Activated CD8-positive, alpha-beta memory T cell treated with anti-CD3 and anti-CD28 coated beads for 48 hours (primary cell): ENCODE measurements around the gene CD200R1.

Experiments
- DNase-seq, 3 experiments: peaks; one replicate each; pipeline ENCODE4 v3.0.0-alpha.2; 2020; ENCODE audit warnings: low read depth in 2 of 3, low spot score in 2 of 3

CD200R1 gene

GRCh38 chr3:112974894-112975293 is at the start of gene CD200R1:
Gene CD200R1, minus strand, starts transcription at chr3:112975103. Its CDS starts 246 bp downstream, at chr3:112974857.
- DNase-seq: no peak

- DNase-seq: no peak
Measured at GRCh38 chr3:113021471-113021870, 46.6 kb upstream of the CD200R1 start.

- peak; percentile 63 to 81 (median 63) for DNase-seq
Measured at GRCh38 chr3:113019182-113020137, 44.6 kb upstream of the CD200R1 start.

- DNase-seq: no peak
Measured at GRCh38 chr3:113018536-113019181, 43.8 kb upstream of the CD200R1 start.

- no peak for DNase-seq
Measured at GRCh38 chr3:113013593-113013992, 38.7 kb upstream of the CD200R1 start.

- no peak for DNase-seq
Measured at GRCh38 chr3:113008117-113008516, 33.2 kb upstream of the CD200R1 start.

GRCh38 chr3:113006359-113007056 is 31.6 kb upstream of the CD200R1 start:
- DNase-seq: no peak

- no peak for DNase-seq
Measured at GRCh38 chr3:113005611-113006010, 30.7 kb upstream of the CD200R1 start.

- no peak for DNase-seq
Measured at GRCh38 chr3:113002679-113003078, 27.8 kb upstream of the CD200R1 start.

- no peak for DNase-seq
Measured at GRCh38 chr3:113002037-113002436, 27.1 kb upstream of the CD200R1 start.

GRCh38 chr3:113000691-113001090 is 25.8 kb upstream of the CD200R1 start:
- no peak for DNase-seq

- no peak for DNase-seq
Measured at GRCh38 chr3:112995800-112996199, 20.9 kb upstream of the CD200R1 start.

- DNase-seq: peak; percentile 58 to 67 (median 62)
Measured at GRCh38 chr3:112990672-112991602, 16.0 kb upstream of the CD200R1 start, which contains the start of gene GTPBP8. Gene GTPBP8, plus strand, starts transcription at chr3:112990984. Its CDS starts 16 bp downstream, at chr3:112991000.

- DNase-seq: no peak
Measured at GRCh38 chr3:112987710-112988334, 12.9 kb upstream of the CD200R1 start.

GRCh38 chr3:112984485-112984884 is 9.6 kb upstream of the CD200R1 start:
- DNase-seq: no peak

GRCh38 chr3:112982710-112983109 is 7.8 kb upstream of the CD200R1 start:
- DNase-seq: no peak

GRCh38 chr3:112980080-112980479 is 5.2 kb upstream of the CD200R1 start:
- no peak for DNase-seq

GRCh38 chr3:112979244-112979832 is 4.4 kb upstream of the CD200R1 start:
- no peak for DNase-seq

- no peak for DNase-seq
Measured at GRCh38 chr3:112976953-112977352, 2.0 kb upstream of the CD200R1 start.

- no peak for DNase-seq
Measured at GRCh38 chr3:112976001-112976400, 1.1 kb upstream of the CD200R1 start.
